ENCODE results near the gene MCM7. TPM values are rescaled to one million over a fixed set of nuclear protein-coding genes. Genes with fewer than 3 reads are reported as not detected.

The MCM7 gene
- polyA plus RNA-seq, 1 donor (not counting 4 experiments of a cell fraction or from before 2014, with no cell fraction given): 46.8 TPM

- no peak overlapping the region for H3K9ac ChIP-seq (ENCODE audit: control insufficient read depth, extremely low read depth, insufficient read depth, low read length)
- peaks cover 62 to 72% of the 10 kb centered on the region in 2 experiments for H3K36me3 ChIP-seq (ENCODE audit: control insufficient read depth in 2 of 2, extremely low read depth in 1 of 2, insufficient read depth in 2 of 2, low read length in 2 of 2)
- TF ChIP-seq EZH2 (IDR thresholded peaks at IDR 0.05; ENCODE audit: low read length): no peak
- TF ChIP-seq CTCF (optimal IDR thresholded peaks at IDR 0.05 in 1 of 3, IDR thresholded peaks at IDR 0.05 in 1 of 3, conservative IDR thresholded peaks at IDR 0.05 in 1 of 3; ENCODE audit: extremely low read depth in 1 of 3, insufficient read depth in 2 of 3, low read length in 3 of 3): no peak
- dilution Hi-C loops (cut with MboI; ENCODE audit: extremely low pct_ligation_motif_present, low sequenced_read_pairs): no loop called here
- H4K20me1 ChIP-seq (ENCODE audit: control insufficient read depth, extremely low read depth, insufficient read depth, low read length): no peaks in the 10 kb centered on the region
- peaks cover 23% of the 10 kb centered on the region for H3K9me3 ChIP-seq (ENCODE audit: control insufficient read depth, low read depth, low read length)
- H3K4me1 ChIP-seq (ENCODE audit: control insufficient read depth, extremely low read depth, insufficient read depth, low read length): peaks cover 7% of the 10 kb centered on the region
- no peaks in the 10 kb centered on the region for H3K27me3 ChIP-seq (ENCODE audit: control insufficient read depth, extremely low read depth, insufficient read depth, low read length)
- no peak overlapping the region for H2AFZ ChIP-seq (ENCODE audit: control insufficient read depth, low read length)
- H3K27ac ChIP-seq (ENCODE audit: control insufficient read depth, insufficient read depth, low read length): no peak overlapping the region
- FAIRE-seq: no peak
- H3K9me1 ChIP-seq (ENCODE audit: control insufficient read depth, extremely low read depth, insufficient read depth, low read length): no peaks in the 10 kb centered on the region
- no peak overlapping the region for H3K4me3 ChIP-seq (ENCODE audit: control insufficient read depth in 2 of 3, extremely low read depth in 1 of 3, insufficient read depth in 2 of 3, low read depth in 1 of 3, low read length in 3 of 3)
- H3K4me2 ChIP-seq (ENCODE audit: control insufficient read depth, extremely low read depth, insufficient read depth, low read depth, low read length): no peak overlapping the region
- no peak for DNase-seq (ENCODE audit: low read depth, low spot score)
- H3K79me2 ChIP-seq (ENCODE audit: control insufficient read depth, insufficient read depth, low read length): peaks cover 46% of the 10 kb centered on the region
Observed at GRCh38 chr7:100075418-100075817, 25.8 kb downstream of the MCM7 start.

GRCh38 chr7:100074841-100075240, 26.4 kb downstream of the MCM7 start:
- DNase-seq (ENCODE audit: low read depth, low spot score) (no peak), FAIRE-seq (no peak)
- Histone ChIP-seq H3K9ac (ENCODE audit: control insufficient read depth, extremely low read depth, insufficient read depth, low read length) (no peak overlapping the region), H3K27ac (ENCODE audit: control insufficient read depth, insufficient read depth, low read length) (no peak overlapping the region), H3K9me1 (ENCODE audit: control insufficient read depth, extremely low read depth, insufficient read depth, low read length) (no peaks in the 10 kb centered on the region), H3K27me3 (ENCODE audit: control insufficient read depth, extremely low read depth, insufficient read depth, low read length) (no peaks in the 10 kb centered on the region), H2AFZ (ENCODE audit: control insufficient read depth, low read length) (no peak overlapping the region), H3K4me1 (ENCODE audit: control insufficient read depth, extremely low read depth, insufficient read depth, low read length) (peaks cover 2% of the 10 kb centered on the region), H3K9me3 (ENCODE audit: control insufficient read depth, low read depth, low read length) (peaks cover 27% of the 10 kb centered on the region), H4K20me1 (ENCODE audit: control insufficient read depth, extremely low read depth, insufficient read depth, low read length) (no peaks in the 10 kb centered on the region), H3K4me3 (ENCODE audit: control insufficient read depth in 2 of 3, extremely low read depth in 1 of 3, insufficient read depth in 2 of 3, low read depth in 1 of 3, low read length in 3 of 3) (no peak overlapping the region), H3K36me3 (ENCODE audit: control insufficient read depth in 2 of 2, extremely low read depth in 1 of 2, insufficient read depth in 2 of 2, low read length in 2 of 2) (peaks cover 67 to 75% of the 10 kb centered on the region in 2 experiments), H3K79me2 (ENCODE audit: control insufficient read depth, insufficient read depth, low read length) (peaks cover 41% of the 10 kb centered on the region), H3K4me2 (ENCODE audit: control insufficient read depth, extremely low read depth, insufficient read depth, low read depth, low read length) (no peak overlapping the region)
- no peak for TF ChIP-seq CTCF (optimal IDR thresholded peaks at IDR 0.05 in 1 of 3, IDR thresholded peaks at IDR 0.05 in 1 of 3, conservative IDR thresholded peaks at IDR 0.05 in 1 of 3; ENCODE audit: extremely low read depth in 1 of 3, insufficient read depth in 2 of 3, low read length in 3 of 3)
- no peak for TF ChIP-seq EZH2 (IDR thresholded peaks at IDR 0.05; ENCODE audit: low read length)
- dilution Hi-C loops (cut with MboI; ENCODE audit: extremely low pct_ligation_motif_present, low sequenced_read_pairs): no loop called here

Measured in keratinocyte (primary cell).